ENCODE data around the gene PLCH1.

GRCh38 chr3:155457591-155457990 lies 287.3 kb downstream of the PLCH1 start:
- TF ChIP-seq HDAC2 (IDR thresholded peaks at IDR 0.05) (no peak), SMARCA4 (IDR thresholded peaks at IDR 0.05) (no peak), ZNF174 (CRISPR knock-in tag; IDR thresholded peaks at IDR 0.05) (no peak), UBTF (IDR thresholded peaks at IDR 0.05; ENCODE audit: borderline replicate concordance in 1 of 2, low read depth in 2 of 2, low read length in 2 of 2) (no peak), SIN3A (IDR thresholded peaks at IDR 0.05; ENCODE audit: borderline replicate concordance in 2 of 2, control insufficient read depth in 1 of 2, low read depth in 2 of 2, low read length in 2 of 2) (no peak)

All from K562 (cell line).